NCI-H1694 (cell line): ENCODE measurements around the gene LEKR1.
"Not testable (repeated sequence)": the region's sequence is repeated elsewhere in the genome, so short reads cannot be mapped to it uniquely, and the experiment has no call there.

Source experiments
- DNase-seq: peaks from one replicate; lab custom pipeline; 2025; lab: John Stamatoyannopoulos, UW

LEKR1 gene

DNA sequence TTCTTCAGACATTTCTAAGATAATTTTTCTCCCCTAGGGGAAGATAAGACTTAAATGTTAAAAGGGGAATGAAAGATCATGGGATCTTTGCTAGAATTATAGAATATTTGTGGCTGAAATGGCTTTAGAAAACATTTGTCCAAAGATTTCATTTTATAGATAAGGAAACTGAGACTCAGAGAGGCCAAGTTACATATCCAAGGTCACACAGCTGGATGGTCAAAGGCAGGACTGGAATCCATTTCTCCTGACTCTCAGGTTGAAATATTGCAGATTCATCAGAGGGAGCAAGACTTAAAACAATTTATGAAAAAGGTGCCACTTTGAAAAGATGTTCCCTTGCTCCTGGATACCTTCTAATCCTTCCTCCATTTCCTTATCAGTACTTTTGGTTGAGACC, 19.5 kb upstream of the LEKR1 start:
- no peak for DNase-seq

DNA sequence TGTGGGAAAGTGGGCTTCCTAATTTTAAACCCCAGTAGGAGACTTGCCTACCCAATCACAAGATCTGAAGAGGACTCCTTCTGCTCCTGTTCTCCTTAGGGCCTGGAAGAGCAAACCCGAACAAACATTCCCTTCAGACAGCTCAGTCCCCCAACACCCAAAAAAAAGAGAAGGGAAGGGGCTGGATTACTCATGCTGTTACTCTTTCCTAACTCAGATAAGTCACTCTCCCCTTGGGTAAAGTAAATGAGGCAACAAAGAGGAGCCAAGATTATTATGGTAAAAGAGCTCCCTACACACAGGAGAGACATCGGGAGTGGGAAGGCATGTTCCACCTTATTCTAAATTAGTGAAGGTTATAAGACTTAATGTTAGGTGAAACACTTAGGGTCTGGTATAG, 18.1 kb upstream of the LEKR1 start:
- no peak for DNase-seq

DNA sequence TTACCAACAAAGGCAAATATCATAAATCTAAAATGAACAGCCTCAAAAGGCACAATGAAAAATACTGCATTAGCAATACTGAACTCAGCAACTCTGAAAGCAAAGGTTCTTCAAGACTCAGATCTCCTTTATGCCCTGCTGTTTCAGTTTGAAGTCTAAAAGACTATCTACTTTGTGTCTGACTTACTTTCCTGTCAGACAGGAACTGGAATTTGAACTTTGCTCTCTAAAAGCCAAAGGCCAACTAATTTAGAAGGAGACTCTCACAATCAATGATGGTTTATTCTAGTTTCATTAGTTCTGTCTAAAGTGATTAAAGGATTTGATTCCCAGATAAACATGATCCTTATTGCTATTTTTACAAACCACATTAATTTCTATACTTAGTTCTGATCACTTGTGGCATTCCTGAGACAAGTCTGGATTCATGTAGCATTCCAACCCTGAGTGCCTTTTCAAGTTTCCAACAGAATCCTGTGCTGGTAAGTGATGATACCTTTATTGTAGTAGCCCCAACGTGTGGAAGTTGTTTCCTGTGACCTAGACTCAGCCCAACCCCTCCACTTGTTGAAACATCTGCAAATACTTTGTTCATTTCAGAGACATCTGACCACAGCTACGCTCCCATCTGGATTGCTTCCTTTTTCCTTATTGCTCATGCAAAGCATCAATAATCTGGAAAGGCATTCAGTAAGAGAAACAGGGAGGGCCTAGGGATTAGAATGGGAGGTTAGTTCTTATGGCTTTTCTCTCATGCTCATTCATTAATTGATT, 14.9 kb upstream of the LEKR1 start:
- no peak for DNase-seq

- no peak for DNase-seq
Observed at GRCh38 chr3:156812521-156813335, 13.4 kb upstream of the LEKR1 start.

- DNase-seq, result no peak
Observed at GRCh38 chr3:156814295-156814694, 11.9 kb upstream of the LEKR1 start.

GRCh38 chr3:156816091-156816793, 9.9 kb upstream of the LEKR1 start:
- DNase-seq, result no peak

DNA sequence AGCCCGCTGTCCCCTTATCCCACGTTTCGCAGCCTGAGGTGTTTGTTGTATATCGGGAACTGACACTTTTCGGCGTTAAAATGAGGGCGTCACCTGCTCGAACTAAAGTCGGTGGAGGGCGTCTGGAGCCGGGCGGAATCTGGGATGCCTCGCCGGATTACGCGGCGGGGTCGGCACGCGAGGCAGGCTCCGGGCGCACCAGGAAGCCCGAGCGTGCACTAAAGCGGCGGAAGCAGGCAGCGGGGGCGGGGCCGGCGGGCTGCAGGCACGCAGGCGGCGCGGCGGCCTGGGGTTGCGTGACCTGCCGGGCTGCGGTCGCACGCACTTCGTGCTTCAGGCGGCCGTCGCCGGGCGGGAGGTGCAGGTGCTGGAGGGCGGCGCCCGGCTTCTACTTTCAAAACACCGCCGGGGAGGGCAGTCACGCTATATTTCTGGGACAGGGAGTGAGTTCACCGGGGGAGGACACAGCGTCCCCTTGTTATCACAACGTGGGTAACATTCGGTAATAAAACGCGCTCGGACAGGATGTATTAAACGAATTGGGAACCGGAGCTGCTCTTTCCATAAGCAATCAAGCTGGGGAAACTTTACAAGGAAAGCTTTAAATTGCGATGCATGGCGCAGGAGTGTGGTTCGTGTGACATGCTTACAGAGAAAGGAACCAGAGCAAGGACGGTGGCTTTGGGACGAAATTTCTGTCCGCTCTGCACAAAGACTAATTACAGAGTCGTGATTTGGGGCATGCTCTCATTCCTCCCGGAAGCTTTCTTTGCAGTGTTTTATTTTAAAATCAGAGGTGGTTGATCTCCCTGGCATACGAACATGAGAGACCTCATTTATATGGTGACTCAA, 9.1 kb upstream of the LEKR1 start:
- no peak for DNase-seq

DNA sequence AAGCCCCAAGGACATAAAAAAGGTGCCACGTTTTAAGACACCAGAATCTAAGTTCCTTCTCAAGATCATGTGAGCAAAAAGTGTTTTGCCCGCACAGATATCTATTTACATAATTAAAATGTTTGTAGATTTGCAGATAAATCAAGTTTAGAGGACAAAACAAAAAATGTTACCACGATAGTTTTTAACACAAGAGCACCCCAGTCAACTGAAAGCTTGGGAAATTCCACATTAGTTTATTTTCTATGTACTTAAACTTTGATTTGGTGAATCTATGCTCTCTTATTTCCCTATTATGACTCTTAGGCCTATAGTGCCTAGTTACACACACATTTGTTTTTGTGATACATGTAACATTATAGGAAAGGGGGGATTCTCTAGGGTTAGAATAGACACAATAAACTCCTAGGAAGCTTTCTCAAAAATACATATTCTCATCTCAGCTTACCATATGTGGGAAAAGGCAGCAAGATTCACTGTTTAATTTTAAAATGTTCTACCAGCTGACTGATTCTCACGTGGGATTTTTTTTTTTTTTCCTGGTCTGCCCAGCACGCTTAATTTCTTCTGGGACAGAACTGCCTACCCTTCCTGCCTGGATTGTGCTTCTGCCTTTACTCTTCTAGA, 8.4 kb upstream of the LEKR1 start:
- DNase-seq, result no peak

GRCh38 chr3:156818273-156818651, 7.9 kb upstream of the LEKR1 start:
- no peak for DNase-seq

DNA sequence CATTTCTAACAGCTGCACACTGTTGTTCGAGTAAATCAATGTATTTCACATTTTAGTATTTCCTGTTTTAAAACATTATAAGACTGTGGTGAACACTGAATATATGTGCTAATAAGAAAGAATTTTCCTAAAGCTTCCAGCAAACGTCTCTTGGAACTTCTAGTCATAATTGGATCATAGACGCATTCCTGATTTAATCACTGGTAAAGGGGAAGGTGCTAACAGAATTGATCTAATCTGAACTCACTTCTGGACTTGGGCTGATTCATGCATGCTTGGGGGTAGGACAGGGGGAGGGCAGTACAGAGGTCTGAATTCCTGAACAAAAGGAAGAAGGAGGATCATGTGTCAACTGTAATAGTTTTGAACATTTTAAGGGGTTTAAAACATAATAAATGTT, 7.3 kb upstream of the LEKR1 start:
- no peak for DNase-seq

- no peak for DNase-seq
Observed at GRCh38 chr3:156819842-156820691, 6.1 kb upstream of the LEKR1 start.

DNA sequence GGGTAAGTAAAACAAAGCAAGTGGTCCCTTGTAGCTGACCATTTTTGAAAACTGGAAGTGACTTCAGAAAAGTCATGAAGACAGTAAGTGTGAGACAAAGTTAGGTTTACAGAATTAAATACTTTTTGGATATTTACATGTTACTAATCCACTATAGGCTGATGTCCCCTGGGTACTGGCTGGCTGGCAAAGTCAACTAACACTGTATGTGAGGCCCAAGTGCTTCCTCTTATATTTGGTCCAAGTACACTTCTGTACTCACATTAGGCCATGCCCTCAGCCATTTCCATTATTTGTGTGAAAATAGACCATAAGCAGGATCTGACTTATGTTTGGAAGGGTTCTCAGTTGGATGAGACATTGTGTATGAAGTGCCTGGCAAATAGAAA, 5.5 kb upstream of the LEKR1 start:
- DNase-seq, result no peak

- DNase-seq, result not testable (repeated sequence)
Observed at GRCh38 chr3:156822626-156823260, 3.4 kb upstream of the LEKR1 start.

DNA sequence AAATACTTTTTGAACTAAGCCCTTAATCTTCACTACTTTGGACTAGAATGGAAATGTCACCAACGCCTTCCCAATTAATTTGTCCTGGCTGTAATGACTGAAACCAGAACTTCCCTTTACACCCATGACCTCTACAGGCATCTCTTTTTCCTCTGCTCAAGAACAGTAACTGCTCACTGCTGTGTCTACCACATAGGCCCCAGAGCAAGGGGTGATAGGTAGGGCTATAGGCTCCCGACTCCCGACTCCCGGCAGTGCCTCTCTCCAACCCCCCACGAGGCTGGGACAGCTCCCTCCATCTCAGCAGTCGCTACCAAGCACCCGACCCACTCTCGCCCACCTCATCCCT, 384 bp upstream of the LEKR1 start:
- no peak for DNase-seq

GRCh38 chr3:156826896-156827882, 1.0 kb downstream of the LEKR1 start:
- DNase-seq, result no peak

GRCh38 chr3:156831006-156831405, 4.9 kb downstream of the LEKR1 start:
- DNase-seq, result no peak

DNA sequence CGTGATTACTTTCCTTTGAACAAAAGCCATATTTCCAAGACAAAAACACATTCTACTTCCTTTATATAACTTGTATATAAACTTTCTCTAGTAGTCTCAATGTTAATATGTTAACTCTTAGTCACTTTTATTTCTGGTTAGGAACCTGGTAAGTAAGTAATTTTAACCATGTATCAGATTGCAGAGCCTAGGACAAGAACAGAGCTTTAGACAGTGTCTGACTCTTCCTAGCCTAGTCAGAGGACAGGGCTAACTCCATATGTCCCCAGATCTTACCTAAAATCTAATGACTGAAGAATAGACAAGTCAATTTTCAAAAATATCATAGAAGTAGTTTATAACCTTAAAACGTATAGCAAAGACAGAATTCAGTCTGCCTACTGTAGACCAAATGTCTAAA, 8.3 kb downstream of the LEKR1 start:
- no peak for DNase-seq

DNA sequence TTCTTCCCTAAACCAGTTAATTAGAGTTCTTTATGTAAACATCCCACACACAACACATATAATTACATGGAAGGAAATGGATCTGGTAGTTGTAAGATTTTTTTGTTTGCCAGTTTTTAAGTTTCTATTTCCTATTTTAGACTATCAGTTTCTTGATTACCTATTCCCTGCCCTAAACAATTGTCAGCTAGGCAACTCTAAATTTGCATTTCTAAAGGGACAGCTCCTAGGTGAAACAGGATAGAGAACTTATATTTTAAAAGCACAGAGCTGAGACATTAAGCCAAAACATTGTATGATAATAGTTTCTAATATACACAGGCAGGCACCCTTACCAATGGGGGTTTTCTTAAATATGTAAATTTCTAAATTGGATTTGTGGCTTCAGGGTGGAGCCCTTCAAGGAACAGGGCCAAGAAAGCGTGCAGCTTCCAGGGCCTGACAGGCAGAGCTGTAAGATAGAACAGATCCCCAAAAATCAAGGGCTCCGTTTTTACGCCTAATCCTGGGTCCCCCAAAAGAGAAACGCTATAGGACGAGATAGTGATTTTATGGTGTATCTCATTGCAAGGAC, 8.9 kb downstream of the LEKR1 start:
- no peak for DNase-seq

- no peak for DNase-seq
Observed at GRCh38 chr3:156836701-156837100, 10.5 kb downstream of the LEKR1 start.
